Upper lobe of left lung (tissue), 6 donors: Measurements from ENCODE around the gene ADGRD2. TPM values are rescaled to one million over a fixed set of nuclear protein-coding genes. Genes with fewer than 3 reads are reported as not detected.

Experiments
- ATAC-seq, 2 donors: fragments of 200-7000 bp; cut with Tn5 transposase; one replicate each; pipeline ENCODE4 v1.9.1; 2022; ENCODE audit warnings: mild to moderate bottlenecking in 2 of 2, moderate library complexity in 2 of 2; ENCODE audit not compliant: low FRiP score in 2 of 2
- DNase-seq, 2 donors: peaks; one replicate each; pipeline ENCODE4 v3.0.0-alpha.2; 2019 to 2020
- H3K27ac ChIP-seq, 4 donors: fragments of 200-600 bp; sonication (generic); one replicate each; pipeline ENCODE4 v1.5.1; 2016 to 2019
- H3K27me3 ChIP-seq, 4 donors: fragments of 200-600 bp; sonication (generic); one replicate each; pipeline ENCODE4 v1.5.1; 2017 to 2019
- H3K36me3 ChIP-seq, 4 donors: fragments of 200-600 bp; sonication (generic); one replicate each; pipeline ENCODE4 v1.5.1; 2016 to 2019
- H3K4me1 ChIP-seq, 4 donors: fragments of 200-600 bp; sonication (generic); one replicate each; pipeline ENCODE4 v1.5.1; 2018 to 2019
- H3K4me3 ChIP-seq, 4 donors: fragments of 200-600 bp; sonication (generic); one replicate each; pipeline ENCODE4 v1.5.1; 2017 to 2019; ENCODE audit warnings: mild to moderate bottlenecking in 2 of 4, moderate library complexity in 1 of 4
- H3K9me3 ChIP-seq, 4 donors: fragments of 200-600 bp; sonication (generic); one replicate each; pipeline ENCODE4 v1.5.1; 2018 to 2019
- CTCF ChIP-seq, 6 experiments: fragments of 450-650 bp in 4 of 6; fragments of 200-600 bp in 2 of 6; sonication (generic) in 2 of 6; IDR thresholded peaks; one replicate each; pipeline ENCODE4 v1.5.1; 2016 to 2019; ENCODE audit warnings: antibody characterized with exemption in 6 of 6
- EP300 ChIP-seq, 4 donors: sonication (generic); formaldehyde crosslinking; IDR thresholded peaks; one replicate each; pipeline ENCODE4 v1.5.1; 2017; ENCODE audit warnings: antibody characterized with exemption in 4 of 4, control low read depth in 2 of 4
- POLR2A ChIP-seq, 4 donors: fragments of 450-650 bp; IDR thresholded peaks; one replicate each; pipeline ENCODE4 v1.5.1; 2016 to 2017; ENCODE audit warnings: antibody characterized with exemption in 4 of 4, mild to moderate bottlenecking in 2 of 4
- POLR2AphosphoS5 ChIP-seq, 2 donors: sonication (generic); formaldehyde crosslinking; IDR thresholded peaks; one replicate each; pipeline ENCODE4 v1.5.1; 2017; ENCODE audit warnings: antibody characterized with exemption in 2 of 2
- WGBS, 2 donors: methylation state at CpG; one replicate each; pipeline ENCODE4 v1.1.5; 2017 to 2018; 5-methylcytosine and 5-hydroxymethylcytosine counted together
- total RNA-seq, 6 donors: library from RNA; depleted of rRNA in 4 of 6; stranded (reverse); fragments of >200 nt in 4 of 6; gene quantifications; one replicate each; pipeline versions ENCODE4 v1.1.0 to v1.2.1, GENCODE V29; 2016 to 2021
- donor health status: DM: no; HTN: no; CAD: no; lungs with moderate emphysema.
- donor health status: DM: no; HTN: yes; CAD: no; lungs with severe emphysema.

Gene ADGRD2
- total RNA-seq, 6 donors from 2014 or later = not detected

DNA sequence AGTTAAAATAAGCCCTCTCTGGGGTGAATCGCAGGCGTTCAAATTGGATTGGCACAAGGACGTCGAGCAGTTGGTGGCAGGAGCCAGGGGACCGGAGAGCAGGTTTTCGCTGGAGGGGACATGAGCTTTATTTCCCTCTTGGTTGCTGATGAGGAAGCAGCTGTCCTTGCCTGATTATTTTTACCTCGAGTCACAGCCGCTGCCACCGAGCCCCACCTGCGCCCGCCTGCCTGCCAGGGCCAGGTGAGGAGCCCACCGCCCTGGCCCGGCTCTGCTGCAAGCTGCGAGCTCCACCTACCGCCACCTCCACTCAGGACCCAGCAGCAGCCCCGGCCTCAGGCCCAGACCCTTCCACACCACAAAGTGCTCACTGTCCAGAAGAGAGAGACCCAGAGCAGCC, 9.0 kb upstream of the ADGRD2 start:
- Histone ChIP-seq H3K36me3 (no peaks in the 10 kb centered on the region), H3K4me3 (no peak overlapping the region), H3K27ac (no peak overlapping the region), H3K27me3 (no peaks in the 10 kb centered on the region), H3K4me1 (no peaks in the 10 kb centered on the region), H3K9me3 (peaks cover 0 to 3% (median 2%) of the 10 kb centered on the region in 4 donors)
- TF ChIP-seq POLR2AphosphoS5 (IDR thresholded peaks at IDR 0.05) (no peak), CTCF (IDR thresholded peaks at IDR 0.05) (no peak), POLR2A (IDR thresholded peaks at IDR 0.05) (no peak), EP300 (IDR thresholded peaks at IDR 0.05) (no peak)
- ATAC-seq (no peak), DNase-seq (peak in 1 of 2 donors; percentile 43)
- WGBS, 2 donors = 61 to 73% methylated on average over 15 to 16 of the region's 16 CpGs

DNA sequence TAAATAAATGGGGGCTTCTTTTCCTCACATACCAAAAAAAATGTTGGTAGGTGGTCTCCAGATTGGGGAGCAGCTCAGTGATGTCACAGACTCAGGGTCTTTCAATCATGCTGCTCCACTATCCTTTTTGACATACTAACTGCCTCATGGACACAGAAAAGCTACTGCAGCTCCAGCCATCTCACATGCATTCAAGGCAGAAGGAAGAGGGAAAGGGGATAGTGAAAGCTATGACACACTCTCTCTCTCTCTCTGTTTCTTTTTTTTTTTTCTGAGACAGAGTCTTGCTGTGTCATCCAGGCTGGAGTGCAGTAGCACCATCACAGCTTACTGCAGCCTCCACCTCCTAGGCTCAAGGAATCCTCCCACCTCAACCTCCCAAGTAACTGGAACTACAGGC, 7.9 kb upstream of the ADGRD2 start:
- ATAC-seq (no peak), DNase-seq (no peak)
- Histone ChIP-seq H3K4me1 (no peaks in the 10 kb centered on the region), H3K36me3 (no peaks in the 10 kb centered on the region), H3K27ac (no peak overlapping the region), H3K9me3 (peaks cover 0 to 3% (median 2%) of the 10 kb centered on the region in 4 donors), H3K27me3 (no peaks in the 10 kb centered on the region), H3K4me3 (no peak overlapping the region)
- TF ChIP-seq POLR2AphosphoS5 (IDR thresholded peaks at IDR 0.05) = no peak
- TF ChIP-seq EP300 (IDR thresholded peaks at IDR 0.05) = no peak
- no peak for TF ChIP-seq POLR2A (IDR thresholded peaks at IDR 0.05)
- TF ChIP-seq CTCF (IDR thresholded peaks at IDR 0.05) = no peak

- Histone ChIP-seq H3K27me3 (no peaks in the 10 kb centered on the region), H3K36me3 (no peaks in the 10 kb centered on the region), H3K27ac (no peak overlapping the region), H3K9me3 (peaks cover 0 to 3% (median 2%) of the 10 kb centered on the region in 4 donors), H3K4me3 (no peak overlapping the region), H3K4me1 (no peaks in the 10 kb centered on the region)
- TF ChIP-seq CTCF (IDR thresholded peaks at IDR 0.05) (no peak), EP300 (IDR thresholded peaks at IDR 0.05) (no peak), POLR2A (IDR thresholded peaks at IDR 0.05) (no peak), POLR2AphosphoS5 (IDR thresholded peaks at IDR 0.05) (no peak)
- DNase-seq = no peak
- ATAC-seq = no peak
- WGBS, 2 donors = 73 to 78% methylated on average over 3 of the region's 3 CpGs
Observed at GRCh38 chr9:124442826-124443225, 7.4 kb upstream of the ADGRD2 start.

GRCh38 chr9:124443625-124444024, 6.6 kb upstream of the ADGRD2 start:
- DNase-seq (no peak), ATAC-seq (no peak)
- Histone ChIP-seq H3K36me3 (no peaks in the 10 kb centered on the region), H3K9me3 (peaks cover 0 to 3% (median 2%) of the 10 kb centered on the region in 4 donors), H3K27me3 (no peaks in the 10 kb centered on the region), H3K4me3 (no peak overlapping the region), H3K4me1 (no peaks in the 10 kb centered on the region), H3K27ac (no peak overlapping the region)
- WGBS, 2 donors = 91% methylated on average over 2 of the region's 2 CpGs
- TF ChIP-seq CTCF (IDR thresholded peaks at IDR 0.05) (no peak), POLR2AphosphoS5 (IDR thresholded peaks at IDR 0.05) (no peak), EP300 (IDR thresholded peaks at IDR 0.05) (no peak), POLR2A (IDR thresholded peaks at IDR 0.05) (no peak)

GRCh38 chr9:124444166-124444565, 6.1 kb upstream of the ADGRD2 start:
- H3K27ac ChIP-seq = no peak overlapping the region
- no peak for DNase-seq
- H3K4me1 ChIP-seq = no peaks in the 10 kb centered on the region
- WGBS, 2 donors = 82% methylated on average over 3 of the region's 3 CpGs
- no peak overlapping the region for H3K4me3 ChIP-seq
- H3K36me3 ChIP-seq = no peaks in the 10 kb centered on the region
- ATAC-seq = no peak
- TF ChIP-seq POLR2AphosphoS5 (IDR thresholded peaks at IDR 0.05) (no peak), CTCF (IDR thresholded peaks at IDR 0.05) (no peak), POLR2A (IDR thresholded peaks at IDR 0.05) (no peak), EP300 (IDR thresholded peaks at IDR 0.05) (no peak)
- H3K27me3 ChIP-seq = no peaks in the 10 kb centered on the region
- H3K9me3 ChIP-seq = peaks cover 0 to 3% (median under 1%) of the 10 kb centered on the region in 4 donors
